Measurements from ENCODE around the gene CD79B. TPM values are rescaled to one million over a fixed set of nuclear protein-coding genes. Genes with fewer than 3 reads are reported as not detected.
"Not testable (repeated sequence)": the region's sequence is repeated elsewhere in the genome, so short reads cannot be mapped to it uniquely, and the experiment has no call there.

CD79B gene
- polyA plus RNA-seq, 1 donor (not counting 4 experiments of a cell fraction or from before 2014, with no cell fraction given): 0.07 TPM

GRCh38 chr17:63926164-63926563 lies 6.0 kb downstream of the CD79B start:
- no peak for TF ChIP-seq CTCF (optimal IDR thresholded peaks at IDR 0.05 in 1 of 3, IDR thresholded peaks at IDR 0.05 in 1 of 3, conservative IDR thresholded peaks at IDR 0.05 in 1 of 3; ENCODE audit: extremely low read depth in 1 of 3, insufficient read depth in 2 of 3, low read length in 3 of 3)
- no peak for TF ChIP-seq EZH2 (IDR thresholded peaks at IDR 0.05; ENCODE audit: low read length)
- no peaks in the 10 kb centered on the region for H3K36me3 ChIP-seq (ENCODE audit: control insufficient read depth in 2 of 2, extremely low read depth in 1 of 2, insufficient read depth in 2 of 2, low read length in 2 of 2)
- no peak overlapping the region for H2AFZ ChIP-seq (ENCODE audit: control insufficient read depth, low read length)

DNA sequence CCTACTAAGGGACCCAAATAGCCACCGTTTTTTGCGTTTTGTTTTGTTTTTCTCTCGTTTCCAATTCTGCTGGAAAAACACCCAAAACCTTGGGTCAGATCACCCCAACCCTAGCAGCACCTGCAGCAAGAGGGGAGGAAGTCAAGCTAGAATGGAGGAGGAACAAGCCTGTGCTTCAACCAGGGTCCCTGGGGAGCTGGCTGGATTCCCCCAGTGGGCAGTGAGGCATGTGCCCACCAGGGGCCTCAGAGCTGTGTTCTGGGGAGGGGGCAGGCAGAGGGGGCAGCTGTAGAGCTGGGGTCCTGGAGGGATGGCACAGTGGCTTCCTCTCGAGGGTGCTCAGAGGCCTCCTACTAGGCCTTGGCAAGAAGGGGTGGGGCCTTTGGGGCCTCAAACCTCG lies 6.5 kb downstream of the CD79B start:
- no peak overlapping the region for H2AFZ ChIP-seq (ENCODE audit: control insufficient read depth, low read length)
- H3K79me2 ChIP-seq (ENCODE audit: control insufficient read depth, insufficient read depth, low read length): no peaks in the 10 kb centered on the region
- TF ChIP-seq CTCF (optimal IDR thresholded peaks at IDR 0.05 in 1 of 3, IDR thresholded peaks at IDR 0.05 in 1 of 3, conservative IDR thresholded peaks at IDR 0.05 in 1 of 3; ENCODE audit: extremely low read depth in 1 of 3, insufficient read depth in 2 of 3, low read length in 3 of 3) (no peak), EZH2 (IDR thresholded peaks at IDR 0.05; ENCODE audit: low read length) (no peak)
- peaks cover 7% of the 10 kb centered on the region for H3K27me3 ChIP-seq (ENCODE audit: control insufficient read depth, extremely low read depth, insufficient read depth, low read length)
- H4K20me1 ChIP-seq (ENCODE audit: control insufficient read depth, extremely low read depth, insufficient read depth, low read length): no peaks in the 10 kb centered on the region
- H3K9me1 ChIP-seq (ENCODE audit: control insufficient read depth, extremely low read depth, insufficient read depth, low read length): no peaks in the 10 kb centered on the region
- H3K4me1 ChIP-seq (ENCODE audit: control insufficient read depth, extremely low read depth, insufficient read depth, low read length): peaks cover 7% of the 10 kb centered on the region
- FAIRE-seq: no peak
- no peak overlapping the region for H3K9ac ChIP-seq (ENCODE audit: control insufficient read depth, extremely low read depth, insufficient read depth, low read length)
- no peak overlapping the region for H3K4me2 ChIP-seq (ENCODE audit: control insufficient read depth, extremely low read depth, insufficient read depth, low read depth, low read length)
- no peak for DNase-seq (ENCODE audit: low read depth, low spot score)
- no peak overlapping the region for H3K4me3 ChIP-seq (ENCODE audit: control insufficient read depth in 2 of 3, extremely low read depth in 1 of 3, insufficient read depth in 2 of 3, low read depth in 1 of 3, low read length in 3 of 3)
- no peaks in the 10 kb centered on the region for H3K9me3 ChIP-seq (ENCODE audit: control insufficient read depth, low read depth, low read length)
- H3K36me3 ChIP-seq (ENCODE audit: control insufficient read depth in 2 of 2, extremely low read depth in 1 of 2, insufficient read depth in 2 of 2, low read length in 2 of 2): no peaks in the 10 kb centered on the region
- dilution Hi-C loops (cut with MboI; ENCODE audit: extremely low pct_ligation_motif_present, low sequenced_read_pairs): no loop called here
- H3K27ac ChIP-seq (ENCODE audit: control insufficient read depth, insufficient read depth, low read length): no peak overlapping the region

More at GRCh38 chr17:63926164-63926563, 6.0 kb downstream of the CD79B start:
- H3K4me1 ChIP-seq (ENCODE audit: control insufficient read depth, extremely low read depth, insufficient read depth, low read length): peaks cover 10% of the 10 kb centered on the region
- H3K4me2 ChIP-seq (ENCODE audit: control insufficient read depth, extremely low read depth, insufficient read depth, low read depth, low read length): no peak overlapping the region
- DNase-seq (ENCODE audit: low read depth, low spot score) (no peak), FAIRE-seq (no peak)
- no peaks in the 10 kb centered on the region for H3K79me2 ChIP-seq (ENCODE audit: control insufficient read depth, insufficient read depth, low read length)
- H3K27ac ChIP-seq (ENCODE audit: control insufficient read depth, insufficient read depth, low read length): no peak overlapping the region
- H3K9me3 ChIP-seq (ENCODE audit: control insufficient read depth, low read depth, low read length): no peaks in the 10 kb centered on the region
- no peak overlapping the region for H3K4me3 ChIP-seq (ENCODE audit: control insufficient read depth in 2 of 3, extremely low read depth in 1 of 3, insufficient read depth in 2 of 3, low read depth in 1 of 3, low read length in 3 of 3)
- H4K20me1 ChIP-seq (ENCODE audit: control insufficient read depth, extremely low read depth, insufficient read depth, low read length): no peaks in the 10 kb centered on the region
- no peak overlapping the region for H3K9ac ChIP-seq (ENCODE audit: control insufficient read depth, extremely low read depth, insufficient read depth, low read length)
- dilution Hi-C loops (cut with MboI; ENCODE audit: extremely low pct_ligation_motif_present, low sequenced_read_pairs): no loop called here
- H3K27me3 ChIP-seq (ENCODE audit: control insufficient read depth, extremely low read depth, insufficient read depth, low read length): peaks cover 7% of the 10 kb centered on the region
- no peaks in the 10 kb centered on the region for H3K9me1 ChIP-seq (ENCODE audit: control insufficient read depth, extremely low read depth, insufficient read depth, low read length)

DNA sequence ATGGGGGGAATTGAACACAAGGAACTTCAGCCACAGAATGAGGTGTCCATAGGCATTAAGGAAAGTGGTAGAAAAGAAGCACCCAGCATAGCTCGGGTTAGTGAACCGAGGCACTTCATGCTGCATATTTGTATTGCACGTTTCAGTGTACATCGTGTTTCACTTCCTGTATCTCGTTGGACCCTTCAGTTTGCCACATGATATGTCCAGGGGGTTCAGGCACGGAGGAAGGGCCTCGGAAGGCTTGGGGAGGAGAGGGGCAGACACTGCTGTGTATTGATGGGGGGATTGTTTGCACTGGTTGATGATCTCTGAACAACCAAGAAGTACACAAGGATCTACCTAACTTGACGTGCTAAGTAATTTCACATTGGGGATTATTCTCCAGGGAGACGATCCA lies 9.7 kb downstream of the CD79B start:
- H3K9me1 ChIP-seq (ENCODE audit: control insufficient read depth, extremely low read depth, insufficient read depth, low read length); H4K20me1 ChIP-seq (ENCODE audit: control insufficient read depth, extremely low read depth, insufficient read depth, low read length); H3K36me3 ChIP-seq (ENCODE audit: control insufficient read depth in 2 of 2, extremely low read depth in 1 of 2, insufficient read depth in 2 of 2, low read length in 2 of 2); H3K27me3 ChIP-seq (ENCODE audit: control insufficient read depth, extremely low read depth, insufficient read depth, low read length); FAIRE-seq; H3K9ac ChIP-seq (ENCODE audit: control insufficient read depth, extremely low read depth, insufficient read depth, low read length); H3K4me2 ChIP-seq (ENCODE audit: control insufficient read depth, extremely low read depth, insufficient read depth, low read depth, low read length); H3K4me1 ChIP-seq (ENCODE audit: control insufficient read depth, extremely low read depth, insufficient read depth, low read length); H2AFZ ChIP-seq (ENCODE audit: control insufficient read depth, low read length); dilution Hi-C loops (cut with MboI; ENCODE audit: extremely low pct_ligation_motif_present, low sequenced_read_pairs); H3K79me2 ChIP-seq (ENCODE audit: control insufficient read depth, insufficient read depth, low read length); DNase-seq (ENCODE audit: low read depth, low spot score); H3K27ac ChIP-seq (ENCODE audit: control insufficient read depth, insufficient read depth, low read length); H3K9me3 ChIP-seq (ENCODE audit: control insufficient read depth, low read depth, low read length); H3K4me3 ChIP-seq (ENCODE audit: control insufficient read depth in 2 of 3, extremely low read depth in 1 of 3, insufficient read depth in 2 of 3, low read depth in 1 of 3, low read length in 3 of 3): not testable (repeated sequence)

- dilution Hi-C loops (cut with MboI; ENCODE audit: extremely low pct_ligation_motif_present, low sequenced_read_pairs); H3K9me3 ChIP-seq (ENCODE audit: control insufficient read depth, low read depth, low read length); H3K4me3 ChIP-seq (ENCODE audit: control insufficient read depth in 2 of 3, extremely low read depth in 1 of 3, insufficient read depth in 2 of 3, low read depth in 1 of 3, low read length in 3 of 3); H3K9me1 ChIP-seq (ENCODE audit: control insufficient read depth, extremely low read depth, insufficient read depth, low read length); H2AFZ ChIP-seq (ENCODE audit: control insufficient read depth, low read length); H3K4me1 ChIP-seq (ENCODE audit: control insufficient read depth, extremely low read depth, insufficient read depth, low read length); FAIRE-seq; H3K4me2 ChIP-seq (ENCODE audit: control insufficient read depth, extremely low read depth, insufficient read depth, low read depth, low read length); H3K27me3 ChIP-seq (ENCODE audit: control insufficient read depth, extremely low read depth, insufficient read depth, low read length); H3K79me2 ChIP-seq (ENCODE audit: control insufficient read depth, insufficient read depth, low read length); H4K20me1 ChIP-seq (ENCODE audit: control insufficient read depth, extremely low read depth, insufficient read depth, low read length); DNase-seq (ENCODE audit: low read depth, low spot score); H3K36me3 ChIP-seq (ENCODE audit: control insufficient read depth in 2 of 2, extremely low read depth in 1 of 2, insufficient read depth in 2 of 2, low read length in 2 of 2); H3K9ac ChIP-seq (ENCODE audit: control insufficient read depth, extremely low read depth, insufficient read depth, low read length); H3K27ac ChIP-seq (ENCODE audit: control insufficient read depth, insufficient read depth, low read length): not testable (repeated sequence)
Measured at GRCh38 chr17:63920779-63921178, 11.4 kb downstream of the CD79B start.

Measured in keratinocyte (primary cell).